Thoracic aorta (tissue), 2 donors: Measurements from ENCODE around the gene GYS2. TPM values are rescaled to one million over a fixed set of nuclear protein-coding genes. Genes with fewer than 3 reads are reported as not detected.
"Not testable (repeated sequence)": the region's sequence is repeated elsewhere in the genome, so short reads cannot be mapped to it uniquely, and the experiment has no call there.

Source experiments
- ATAC-seq: fragments of 150-250 bp; one replicate; pipeline ENCODE4 v1.8.0; 2017; ENCODE audit warnings: low read depth; ENCODE audit not compliant: insufficient number of reproducible peaks, low FRiP score
- DNase-seq: peaks from one replicate; pipeline ENCODE4 v3.0.0-alpha.2; 2020; ENCODE audit warnings: low spot score
- H3K27ac ChIP-seq, 2 donors: fragments of 200-600 bp; sonication (generic); 1 replicate in 1 of 2; 2 replicates in 1 of 2; pipeline ENCODE4 v1.5.1; 2016; ENCODE audit warnings: mild to moderate bottlenecking in 2 of 2, moderate library complexity in 2 of 2
- H3K27me3 ChIP-seq: fragments of 200-600 bp; sonication (generic); replicated peaks from 2 replicates; pipeline ENCODE4 v1.6.0; 2016; ENCODE audit warnings: mild to moderate bottlenecking; ENCODE audit not compliant: insufficient read depth
- H3K36me3 ChIP-seq: fragments of 200-600 bp; sonication (generic); one replicate; pipeline ENCODE4 v1.5.1; 2016
- H3K4me1 ChIP-seq, 2 donors: fragments of 200-600 bp; sonication (generic); 1 replicate in 1 of 2; 2 replicates in 1 of 2; pipeline versions ENCODE4 v1.5.1 to v1.6.0; 2016; ENCODE audit warnings: low read depth in 2 of 2, mild to moderate bottlenecking in 1 of 2; ENCODE audit not compliant: control insufficient read depth in 1 of 2
- H3K4me3 ChIP-seq: fragments of 200-600 bp; sonication (generic); 2 replicates; pipeline ENCODE4 v1.5.1; 2016; ENCODE audit warnings: mild to moderate bottlenecking
- H3K9me3 ChIP-seq: fragments of 200-600 bp; sonication (generic); 2 replicates; pipeline ENCODE4 v1.5.1; 2016
- CTCF ChIP-seq: fragments of 200-600 bp; sonication (generic); IDR thresholded peaks from one replicate; pipeline ENCODE4 v1.5.1; 2019; ENCODE audit warnings: antibody characterized with exemption
- total RNA-seq, 2 donors: library from RNA; depleted of rRNA; stranded (reverse); fragments of >200 nt; gene quantifications; one replicate each; pipeline versions ENCODE4 v1.1.0 to v1.2.3, GENCODE V29; 2016

GYS2 gene
- total RNA-seq, 2 donors from 2014 or later: not detected

- Histone ChIP-seq H3K36me3 (peaks cover 40% of the 10 kb centered on the region), H3K27me3 (no peaks in the 10 kb centered on the region), H3K27ac (no peak overlapping the region), H3K9me3 (no peaks in the 10 kb centered on the region), H3K4me3 (no peak overlapping the region), H3K4me1 (peaks cover 0 to 5% of the 10 kb centered on the region in 2 donors)
- DNase-seq (no peak), ATAC-seq (no peak)
- TF ChIP-seq CTCF: no peak
These were observed 43.7 kb upstream of the GYS2 start for GRCh38 chr12:21648378-21648777.

- Histone ChIP-seq H3K27me3 (no peaks in the 10 kb centered on the region), H3K27ac (no peak overlapping the region), H3K9me3 (no peaks in the 10 kb centered on the region), H3K4me1 (no peaks in the 10 kb centered on the region), H3K4me3 (no peak overlapping the region), H3K36me3 (peaks cover 42% of the 10 kb centered on the region)
- no peak for DNase-seq
- no peak for ATAC-seq
- no peak for TF ChIP-seq CTCF
These were observed 42.5 kb upstream of the GYS2 start for GRCh38 chr12:21647179-21647578.

GRCh38 chr12:21645041-21645500 is 40.4 kb upstream of the GYS2 start:
- ATAC-seq, H3K9me3 ChIP-seq, H3K27ac ChIP-seq, H3K4me1 ChIP-seq, DNase-seq, H3K27me3 ChIP-seq, H3K4me3 ChIP-seq: not testable (repeated sequence)
- H3K36me3 ChIP-seq: peaks cover 40% of the 10 kb centered on the region

- Histone ChIP-seq H3K9me3 (no peaks in the 10 kb centered on the region), H3K27ac (no peak overlapping the region), H3K36me3 (peaks cover 40% of the 10 kb centered on the region), H3K4me1 (no peaks in the 10 kb centered on the region), H3K4me3 (no peak overlapping the region), H3K27me3 (no peaks in the 10 kb centered on the region)
- ATAC-seq (no peak), DNase-seq (no peak)
- TF ChIP-seq CTCF: no peak
These were observed 39.9 kb upstream of the GYS2 start for GRCh38 chr12:21644516-21644915.

- no peak for TF ChIP-seq CTCF
- H3K36me3 ChIP-seq: peaks cover 40% of the 10 kb centered on the region
- H3K27ac ChIP-seq: no peak overlapping the region
- no peak overlapping the region for H3K4me3 ChIP-seq
- no peak for ATAC-seq
- no peaks in the 10 kb centered on the region for H3K4me1 ChIP-seq
- H3K9me3 ChIP-seq: no peaks in the 10 kb centered on the region
- no peak for DNase-seq
- H3K27me3 ChIP-seq: no peaks in the 10 kb centered on the region
These were observed 39.1 kb upstream of the GYS2 start for GRCh38 chr12:21643758-21644157.

- TF ChIP-seq CTCF: no peak
- ATAC-seq: no peak
- H3K36me3 ChIP-seq: peaks cover 40% of the 10 kb centered on the region
These were observed 38.2 kb upstream of the GYS2 start for GRCh38 chr12:21642707-21643389.

More at GRCh38 chr12:21642707-21643389, 38.2 kb upstream of the GYS2 start:
- no peak overlapping the region for H3K27ac ChIP-seq
- no peaks in the 10 kb centered on the region for H3K9me3 ChIP-seq
- no peaks in the 10 kb centered on the region for H3K27me3 ChIP-seq
- no peaks in the 10 kb centered on the region for H3K4me1 ChIP-seq
- no peak overlapping the region for H3K4me3 ChIP-seq
- no peak for DNase-seq
